Measurements from ENCODE around the gene GEMIN4. TPM values are rescaled to one million over a fixed set of nuclear protein-coding genes. Genes with fewer than 3 reads are reported as not detected.
A peak's percentile ranks its signal among the peaks of the same experiment; 100 is the strongest.

GEMIN4 gene
- total RNA-seq, 1 donor from 2014 or later, result 13.3 TPM

DNA sequence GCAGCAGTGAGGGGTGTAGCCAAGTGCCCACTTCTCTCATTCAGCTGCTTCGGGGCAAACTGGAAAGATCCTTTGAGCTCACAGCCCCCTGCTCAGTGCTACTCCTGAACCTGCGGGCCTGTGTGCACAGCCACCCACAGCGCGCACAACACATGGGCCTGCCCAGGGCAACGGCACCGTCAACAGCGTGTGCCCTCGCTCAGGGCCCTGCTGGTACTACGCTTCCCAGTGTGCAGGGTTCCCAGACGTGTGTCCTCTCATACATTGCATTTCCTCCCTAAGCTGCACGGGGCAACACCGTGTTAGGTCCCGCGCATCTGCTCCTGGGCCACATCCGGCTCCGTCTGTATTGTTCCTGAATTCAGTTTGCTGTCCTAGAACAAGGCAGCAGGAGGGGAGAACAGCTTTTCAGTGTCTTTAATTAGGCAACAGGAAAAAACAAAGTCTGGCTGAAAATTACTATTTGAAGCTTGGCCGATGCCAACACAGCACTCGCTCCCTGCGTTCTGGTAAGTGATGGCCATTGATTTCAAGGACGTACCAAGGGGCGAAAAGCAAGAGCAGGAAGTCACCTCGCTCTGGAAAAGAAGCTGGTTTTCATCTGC lies 45.3 kb upstream of the GEMIN4 start:
- TF ChIP-seq, protein P1, sequence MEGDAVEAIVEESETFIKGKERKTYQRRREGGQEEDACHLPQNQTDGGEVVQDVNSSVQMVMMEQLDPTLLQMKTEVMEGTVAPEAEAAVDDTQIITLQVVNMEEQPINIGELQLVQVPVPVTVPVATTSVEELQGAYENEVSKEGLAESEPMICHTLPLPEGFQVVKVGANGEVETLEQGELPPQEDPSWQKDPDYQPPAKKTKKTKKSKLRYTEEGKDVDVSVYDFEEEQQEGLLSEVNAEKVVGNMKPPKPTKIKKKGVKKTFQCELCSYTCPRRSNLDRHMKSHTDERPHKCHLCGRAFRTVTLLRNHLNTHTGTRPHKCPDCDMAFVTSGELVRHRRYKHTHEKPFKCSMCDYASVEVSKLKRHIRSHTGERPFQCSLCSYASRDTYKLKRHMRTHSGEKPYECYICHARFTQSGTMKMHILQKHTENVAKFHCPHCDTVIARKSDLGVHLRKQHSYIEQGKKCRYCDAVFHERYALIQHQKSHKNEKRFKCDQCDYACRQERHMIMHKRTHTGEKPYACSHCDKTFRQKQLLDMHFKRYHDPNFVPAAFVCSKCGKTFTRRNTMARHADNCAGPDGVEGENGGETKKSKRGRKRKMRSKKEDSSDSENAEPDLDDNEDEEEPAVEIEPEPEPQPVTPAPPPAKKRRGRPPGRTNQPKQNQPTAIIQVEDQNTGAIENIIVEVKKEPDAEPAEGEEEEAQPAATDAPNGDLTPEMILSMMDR (IDR thresholded peaks at IDR 0.05; ENCODE audit: insufficient read depth, low read length, poor library complexity, severe bottlenecking), result no peak
- H3K36me3 ChIP-seq (ENCODE audit: control insufficient read depth, insufficient read depth, low read length), result peaks cover under 1% of the 10 kb centered on the region

DNA sequence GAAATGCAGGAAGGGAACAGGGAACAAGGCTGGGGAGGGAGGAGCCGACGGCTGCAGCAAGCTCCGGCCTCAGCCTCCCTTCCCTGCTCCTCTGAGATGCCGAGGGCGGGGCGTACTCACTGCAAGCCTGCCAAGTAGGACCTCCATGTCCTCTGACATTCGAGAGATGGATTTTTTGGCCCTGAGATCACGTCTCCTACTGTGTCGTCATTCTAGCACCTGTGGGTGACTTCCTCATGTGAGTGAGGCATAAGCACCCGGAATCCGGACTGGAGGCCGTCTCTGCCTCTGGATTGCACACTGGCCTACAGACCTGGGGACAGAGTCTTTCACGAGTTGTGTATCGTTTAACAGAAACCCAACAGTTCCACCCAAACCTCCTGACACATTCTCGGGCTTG lies 44.5 kb upstream of the GEMIN4 start:
- Histone ChIP-seq H3K27me3 (ENCODE audit: control insufficient read depth, insufficient read depth, low read length) (no peaks in the 10 kb centered on the region), H3K4me3 (ENCODE audit: low read depth, low read length) (no peak overlapping the region), H3K36me3 (ENCODE audit: control insufficient read depth, insufficient read depth, low read length) (peaks cover 4% of the 10 kb centered on the region)
- DNase-seq (ENCODE audit: low read depth), result no peak
- TF ChIP-seq, protein P1 (IDR thresholded peaks at IDR 0.05; ENCODE audit: insufficient read depth, low read length, poor library complexity, severe bottlenecking), result no peak

More for the DNA sequence above, 45.3 kb upstream of the GEMIN4 start:
- no peak for DNase-seq (ENCODE audit: low read depth)
- H3K27me3 ChIP-seq (ENCODE audit: control insufficient read depth, insufficient read depth, low read length), result no peaks in the 10 kb centered on the region
- no peak overlapping the region for H3K4me3 ChIP-seq (ENCODE audit: low read depth, low read length)

DNA sequence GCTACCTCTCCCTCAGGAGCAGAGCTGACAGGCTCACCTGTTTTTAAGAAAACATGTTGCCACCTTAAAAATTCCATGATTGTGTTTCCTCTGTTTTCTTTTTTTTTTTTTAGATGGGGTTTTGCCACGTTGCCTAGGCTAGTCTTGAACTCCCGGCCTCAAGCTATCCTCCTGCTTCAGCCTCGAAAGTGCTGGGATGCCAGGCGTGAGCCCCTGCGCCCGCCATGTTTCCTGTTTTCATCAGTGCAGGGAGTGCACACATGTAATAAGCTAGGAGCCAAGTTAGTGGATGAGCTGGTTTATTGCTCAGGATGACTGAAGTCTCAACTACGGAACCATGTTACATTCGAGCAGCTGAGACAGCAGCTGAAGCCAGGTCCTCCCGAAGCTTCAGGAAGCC lies 43.7 kb upstream of the GEMIN4 start:
- H3K4me3 ChIP-seq (ENCODE audit: low read depth, low read length), result no peak overlapping the region
- no peak for DNase-seq (ENCODE audit: low read depth)
- no peaks in the 10 kb centered on the region for H3K27me3 ChIP-seq (ENCODE audit: control insufficient read depth, insufficient read depth, low read length)
- H3K36me3 ChIP-seq (ENCODE audit: control insufficient read depth, insufficient read depth, low read length), result peaks cover 4% of the 10 kb centered on the region
- TF ChIP-seq, protein P1 (IDR thresholded peaks at IDR 0.05; ENCODE audit: insufficient read depth, low read length, poor library complexity, severe bottlenecking), result no peak

DNA sequence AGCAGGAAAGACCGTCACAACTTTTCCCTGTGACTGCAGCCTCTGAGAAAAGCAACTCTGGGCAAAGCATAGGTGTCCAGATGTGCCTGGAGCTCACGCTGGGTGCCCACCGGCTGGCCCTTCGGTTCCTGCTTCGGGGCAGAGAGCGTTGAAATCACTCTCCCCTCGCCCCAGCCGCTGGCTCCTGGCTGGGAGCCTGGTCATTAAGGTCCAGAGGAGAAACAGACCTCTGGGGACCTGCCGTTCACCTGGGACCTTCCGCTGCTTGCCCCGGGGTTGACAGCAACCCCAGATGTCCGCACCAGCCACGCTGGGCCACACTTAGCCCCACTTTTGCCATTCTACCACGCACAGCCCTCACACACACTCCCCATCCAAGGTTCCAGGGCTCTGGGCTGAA lies 43.2 kb upstream of the GEMIN4 start:
- DNase-seq (ENCODE audit: low read depth), result no peak
- Histone ChIP-seq H3K4me3 (ENCODE audit: low read depth, low read length) (no peak overlapping the region), H3K27me3 (ENCODE audit: control insufficient read depth, insufficient read depth, low read length) (no peaks in the 10 kb centered on the region), H3K36me3 (ENCODE audit: control insufficient read depth, insufficient read depth, low read length) (peaks cover 4% of the 10 kb centered on the region)
- TF ChIP-seq, protein P1 (IDR thresholded peaks at IDR 0.05; ENCODE audit: insufficient read depth, low read length, poor library complexity, severe bottlenecking), result no peak

DNA sequence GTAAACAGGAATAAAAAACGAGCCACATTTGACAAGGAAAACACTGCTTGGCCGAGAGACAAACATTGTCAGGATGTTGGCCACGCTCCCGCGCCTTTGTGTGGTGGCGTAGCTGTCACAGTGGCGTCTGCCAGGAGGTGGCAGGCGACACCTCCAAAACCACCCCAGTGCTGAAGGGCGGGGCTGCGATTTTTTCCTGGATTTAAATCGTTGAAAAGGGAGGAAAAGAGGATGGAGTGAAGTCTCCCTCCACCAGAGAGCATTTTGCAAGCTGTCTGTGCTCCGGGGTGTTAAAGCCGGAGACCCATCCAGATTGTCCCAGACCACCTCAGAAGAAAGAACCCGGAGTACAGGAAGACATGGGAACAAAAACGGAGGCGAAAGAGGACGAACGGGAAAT lies 42.8 kb upstream of the GEMIN4 start:
- Histone ChIP-seq H3K27me3 (ENCODE audit: control insufficient read depth, insufficient read depth, low read length) (no peaks in the 10 kb centered on the region), H3K4me3 (ENCODE audit: low read depth, low read length) (no peak overlapping the region), H3K36me3 (ENCODE audit: control insufficient read depth, insufficient read depth, low read length) (peaks cover 4% of the 10 kb centered on the region)
- no peak for DNase-seq (ENCODE audit: low read depth)
- TF ChIP-seq, protein P1 (IDR thresholded peaks at IDR 0.05; ENCODE audit: insufficient read depth, low read length, poor library complexity, severe bottlenecking), result peak; percentile 84

DNA sequence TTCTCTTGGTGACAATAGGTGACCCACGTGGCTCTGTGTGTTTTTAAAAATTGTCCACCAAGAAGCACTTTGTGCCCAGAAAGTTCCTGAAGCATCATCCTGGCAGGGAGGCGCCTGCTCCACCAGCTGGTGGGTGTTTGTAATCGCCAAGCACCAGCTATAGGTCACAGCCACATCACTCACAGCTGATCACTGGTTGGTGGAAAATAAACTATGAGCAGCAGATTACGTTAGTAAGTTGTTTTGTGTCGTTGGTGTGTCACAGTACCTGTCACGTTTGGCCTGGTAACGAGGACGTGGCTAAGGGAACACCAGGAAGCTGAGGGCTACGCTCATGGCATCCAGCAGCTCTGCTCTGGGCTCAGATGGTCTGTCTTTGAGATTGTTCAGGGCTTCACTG lies 40.2 kb upstream of the GEMIN4 start:
- no peak for DNase-seq (ENCODE audit: low read depth)
- TF ChIP-seq, protein P1 (IDR thresholded peaks at IDR 0.05; ENCODE audit: insufficient read depth, low read length, poor library complexity, severe bottlenecking), result peak; percentile 5
- H3K4me3 ChIP-seq (ENCODE audit: low read depth, low read length), result no peak overlapping the region
- peaks cover 4% of the 10 kb centered on the region for H3K36me3 ChIP-seq (ENCODE audit: control insufficient read depth, insufficient read depth, low read length)
- H3K27me3 ChIP-seq (ENCODE audit: control insufficient read depth, insufficient read depth, low read length), result no peaks in the 10 kb centered on the region
